GM18520 (cell line): ENCODE results near the gene TMEM11.

Experiments
- ATAC-seq: cut with Tn5 transposase; IDR thresholded peaks from one replicate; pipeline ENCODE4 v1.9.1; 2021; ENCODE audit not compliant: unreplicated experiment

Gene TMEM11, protein sequence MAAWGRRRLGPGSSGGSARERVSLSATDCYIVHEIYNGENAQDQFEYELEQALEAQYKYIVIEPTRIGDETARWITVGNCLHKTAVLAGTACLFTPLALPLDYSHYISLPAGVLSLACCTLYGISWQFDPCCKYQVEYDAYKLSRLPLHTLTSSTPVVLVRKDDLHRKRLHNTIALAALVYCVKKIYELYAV

GRCh38 chr17:21214015-21214776, at the start of gene TMEM11:
TMEM11 (minus strand) TSS chr17:21214161; CDS start chr17:21214152, 9 bp downstream.
- ATAC-seq: peak; percentile 80

- no peak for ATAC-seq
Observed at GRCh38 chr17:21263376-21263775, 49.4 kb upstream of the TMEM11 start.

- no peak for ATAC-seq
Observed at GRCh38 chr17:21262259-21262993, 48.5 kb upstream of the TMEM11 start.

DNA sequence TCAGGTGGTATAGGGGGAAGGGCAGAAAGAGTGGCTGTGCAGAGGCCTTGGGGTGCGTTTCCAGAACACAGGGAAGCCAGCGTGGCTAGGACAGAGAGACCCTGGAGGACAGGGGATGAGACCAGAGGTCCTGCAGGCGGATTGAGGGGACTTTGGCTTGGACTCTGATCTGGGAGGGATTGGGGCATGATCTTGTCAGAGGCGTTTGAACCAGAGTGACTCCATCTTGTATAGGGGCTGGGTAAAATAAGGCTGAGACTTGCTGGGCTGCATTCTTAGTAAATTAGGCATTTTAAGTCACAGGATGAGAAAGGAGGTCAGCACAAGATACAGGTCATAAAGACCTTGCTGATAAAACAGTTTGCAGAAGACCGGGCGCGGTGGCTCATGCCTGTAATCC, 44.6 kb upstream of the TMEM11 start:
- ATAC-seq: no peak

DNA sequence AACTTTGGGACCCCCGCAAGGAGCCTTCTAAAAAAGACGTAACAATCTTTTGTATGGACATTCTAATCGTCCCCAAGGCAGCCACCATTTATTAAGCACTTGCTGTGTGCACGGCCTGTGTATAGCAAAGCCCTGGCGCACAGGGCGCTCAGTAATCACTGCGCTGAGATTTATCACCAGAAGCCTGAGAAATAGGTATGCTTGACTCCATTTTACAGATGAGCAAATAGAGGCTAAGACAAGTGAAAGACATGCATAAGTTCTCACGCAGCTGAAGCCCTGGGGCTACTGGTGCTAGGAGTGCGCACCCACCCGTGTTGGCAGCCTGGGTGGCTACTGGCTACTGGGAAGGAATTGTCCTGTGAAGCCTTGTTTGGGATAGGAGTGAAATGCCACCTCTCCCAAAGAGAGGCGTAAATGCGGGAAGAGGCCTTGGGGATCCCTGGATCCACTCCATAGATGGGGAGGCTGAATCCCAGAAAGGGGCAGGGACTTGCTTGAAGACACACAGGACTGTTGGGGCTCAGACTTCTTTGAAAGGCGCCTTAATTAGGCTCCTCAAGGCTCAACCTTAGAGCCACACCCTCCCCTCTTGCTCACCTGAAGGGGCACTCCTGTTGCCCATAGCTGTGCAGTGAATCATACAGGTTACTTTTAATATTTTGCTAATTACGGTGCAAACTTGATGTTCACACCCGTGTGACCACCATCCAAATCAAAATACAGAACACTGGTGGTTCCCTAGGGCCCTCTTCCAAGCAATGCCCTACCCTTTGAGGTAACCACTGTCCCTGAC, 39.9 kb upstream of the TMEM11 start:
- ATAC-seq: no peak

GRCh38 chr17:21252796-21253645, 39.1 kb upstream of the TMEM11 start, which contains the start of gene NATD1:
NATD1 (minus strand) TSS chr17:21253410; CDS start chr17:21253264, 146 bp downstream.
- no peak for ATAC-seq

- ATAC-seq: no peak
Observed at GRCh38 chr17:21252289-21252795, 38.4 kb upstream of the TMEM11 start.

- no peak for ATAC-seq
Observed at GRCh38 chr17:21251337-21252010, 37.5 kb upstream of the TMEM11 start.

DNA sequence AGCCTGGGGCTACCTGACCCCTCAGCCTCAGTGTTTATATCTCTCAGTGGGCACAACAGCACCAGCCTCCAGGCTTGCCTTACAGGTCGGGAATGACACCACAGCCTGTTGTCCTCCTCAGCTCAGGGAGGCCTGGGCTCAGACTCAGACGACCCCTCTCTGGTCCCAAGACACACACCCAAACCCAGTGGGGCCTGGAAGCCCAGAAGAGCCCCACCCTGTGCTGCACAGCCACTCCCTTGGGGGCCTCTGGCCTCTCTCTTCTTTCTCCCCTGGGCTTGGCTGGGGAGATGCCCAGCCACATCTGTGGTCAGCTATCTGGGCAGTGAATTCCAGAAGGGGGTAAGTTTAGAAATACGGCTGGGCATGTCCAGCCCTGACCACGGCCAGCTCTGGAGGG, 36.9 kb upstream of the TMEM11 start:
- ATAC-seq: no peak

GRCh38 chr17:21249920-21250703, 36.2 kb upstream of the TMEM11 start:
- ATAC-seq: no peak

GRCh38 chr17:21249086-21249795, 35.3 kb upstream of the TMEM11 start:
- ATAC-seq: no peak

DNA sequence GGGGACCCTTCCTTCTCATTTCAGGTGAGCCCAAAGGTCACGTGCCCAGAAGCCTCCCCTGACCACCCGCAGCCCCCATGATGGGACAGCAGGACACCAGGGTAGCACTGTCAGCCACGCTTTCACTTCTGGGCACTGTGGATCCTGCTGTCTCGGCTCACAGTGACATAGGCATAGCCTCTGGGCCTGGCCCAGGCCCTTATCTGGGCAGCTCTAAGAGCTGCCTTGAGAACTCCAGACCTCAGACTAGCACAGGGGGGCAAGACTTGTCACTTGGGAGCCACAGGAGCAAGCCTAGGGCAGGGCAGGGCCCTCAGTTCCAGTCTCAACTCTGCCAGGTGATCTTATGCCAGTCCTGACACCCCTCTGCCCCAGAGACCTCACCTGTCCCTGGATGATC, 34.5 kb upstream of the TMEM11 start:
- no peak for ATAC-seq

GRCh38 chr17:21247552-21248258, 33.7 kb upstream of the TMEM11 start:
- no peak for ATAC-seq

DNA sequence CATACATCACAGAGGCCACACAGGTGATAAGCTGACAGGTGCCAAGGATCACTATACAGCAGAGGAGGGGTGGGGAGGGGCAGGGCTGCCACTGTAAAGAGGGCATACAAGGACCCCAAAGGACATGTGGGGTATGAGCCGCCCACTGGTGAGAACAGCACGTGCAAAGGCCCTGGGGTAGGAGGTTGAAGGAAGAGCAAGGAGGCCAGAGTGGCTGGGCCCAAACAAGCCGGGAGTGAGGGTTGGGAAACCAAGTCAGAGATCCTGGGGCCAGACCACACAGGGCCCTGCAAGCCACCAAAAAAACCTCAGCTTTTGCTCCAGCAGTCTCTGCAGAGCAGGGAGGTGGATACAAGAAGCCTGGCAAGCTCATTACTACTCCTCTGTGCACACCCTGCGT, 32.7 kb upstream of the TMEM11 start:
- no peak for ATAC-seq

DNA sequence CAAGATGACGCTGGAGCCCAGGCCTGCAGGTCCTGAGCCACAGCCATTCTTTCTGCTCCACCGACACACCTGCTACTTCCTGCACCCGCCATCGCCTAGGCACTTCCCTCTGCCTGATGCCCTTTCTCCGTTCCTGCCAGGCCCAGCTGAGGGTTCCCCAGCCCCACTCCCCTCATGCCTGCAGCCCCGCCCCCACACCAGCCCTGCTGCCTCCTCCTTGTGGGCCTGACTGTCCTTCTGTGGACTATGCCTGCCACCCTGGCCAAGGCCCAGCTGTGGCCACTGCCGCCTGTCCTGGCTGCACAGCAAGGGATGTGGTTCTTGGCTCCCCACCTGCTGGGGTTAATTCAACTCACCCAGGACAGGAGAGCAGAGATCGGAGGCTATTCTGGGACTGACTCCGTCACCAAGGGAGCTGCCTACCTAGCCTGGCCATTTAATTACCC, 31.7 kb upstream of the TMEM11 start:
- ATAC-seq: no peak

DNA sequence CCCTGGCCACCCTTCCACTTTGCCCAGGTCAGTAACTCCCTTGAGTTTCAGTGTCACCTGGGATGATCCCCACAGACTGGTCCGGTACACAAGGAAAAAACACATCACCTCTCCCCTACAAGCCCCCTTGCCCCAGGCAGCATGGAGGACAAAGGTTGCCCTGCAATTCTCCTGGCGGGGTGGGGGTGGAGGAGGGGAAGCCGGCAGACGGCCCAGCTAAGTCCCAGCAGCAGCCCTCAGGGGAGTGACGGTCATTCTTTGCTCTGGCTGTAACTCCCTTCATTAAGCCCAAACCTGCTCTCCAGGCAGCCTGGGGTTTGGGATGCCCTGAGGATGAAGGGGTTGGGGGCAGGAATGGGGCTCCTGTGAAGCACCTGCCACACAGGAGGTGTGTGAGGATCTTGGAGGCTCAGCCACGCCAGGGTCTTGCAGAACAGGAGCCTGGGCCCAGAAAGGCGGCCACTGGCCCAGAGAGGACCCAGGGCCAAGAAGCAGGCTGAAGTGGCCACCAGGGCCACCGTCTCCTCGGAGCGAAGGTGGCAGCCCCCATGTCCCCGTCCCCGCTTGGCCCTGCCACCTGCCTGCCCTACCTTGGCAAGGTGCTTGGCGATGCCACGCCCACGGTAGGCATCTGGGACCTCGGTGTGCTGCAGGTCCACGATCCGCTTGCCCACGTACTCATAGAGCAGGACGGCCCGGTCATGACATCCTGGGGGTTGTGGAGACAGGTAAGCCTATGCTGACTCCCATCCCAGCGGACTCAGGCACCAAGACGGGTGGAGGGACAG, 29.7 kb upstream of the TMEM11 start:
- no peak for ATAC-seq
